ENCODE results near the gene XPOT. TPM values are rescaled to one million over a fixed set of nuclear protein-coding genes. Genes with fewer than 3 reads are reported as not detected.
A peak's percentile ranks its signal among the peaks of the same experiment; 100 is the strongest.

XPOT gene
- total RNA-seq, 1 experiment from 2014 or later, result 130 TPM

DNA sequence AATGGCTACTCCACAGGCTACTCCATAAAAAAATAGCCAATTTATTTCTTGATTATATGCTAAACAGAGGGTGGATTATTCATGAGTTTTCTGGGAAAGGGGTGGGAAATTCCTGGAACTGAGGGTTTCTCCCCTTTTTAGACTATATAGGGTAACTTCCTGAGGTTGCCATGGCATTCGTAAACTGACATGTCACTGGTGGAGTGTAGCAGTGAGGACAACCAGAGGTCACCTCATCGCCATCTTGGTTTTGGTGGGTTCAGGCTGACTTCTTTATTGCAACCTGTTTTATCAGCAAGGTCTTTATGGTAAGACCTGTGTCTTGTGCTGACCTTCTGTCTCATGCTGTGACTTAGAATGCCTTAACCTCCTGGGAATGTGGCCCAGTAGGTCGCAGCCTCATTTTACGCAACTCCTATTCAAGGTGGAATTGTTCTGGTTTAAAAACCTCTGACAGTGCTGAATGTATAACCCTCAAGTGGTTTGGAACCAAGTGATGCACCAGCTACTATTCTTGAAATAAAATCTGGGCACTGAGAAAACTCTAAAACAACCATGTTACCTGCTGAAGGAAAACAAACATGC is 41.4 kb upstream of the XPOT start:
- Histone ChIP-seq H4K8ac (replicated peaks; ENCODE audit: insufficient read length, low read depth, low read length) (no peak overlapping the region), H2BK15ac (ENCODE audit: low read depth, low read length) (no peak overlapping the region), H2BK20ac (ENCODE audit: low read depth, low read length, poor library complexity, severe bottlenecking) (no peak overlapping the region), H2BK5ac (ENCODE audit: insufficient read length, low read length) (no peak overlapping the region), H3K4me2 (ENCODE audit: insufficient read depth, insufficient read length, low read length) (no peak overlapping the region), H3K23me2 (ENCODE audit: insufficient read length, low read depth, low read length, poor library complexity, severe bottlenecking) (no peaks in the 10 kb centered on the region), H2BK12ac (ENCODE audit: insufficient read length, low read depth, low read length) (no peak overlapping the region), H3K9me3 (ENCODE audit: control insufficient read depth, low read depth, low read length) (no peaks in the 10 kb centered on the region), H4K91ac (ENCODE audit: insufficient read length, low read depth, low read length) (no peak overlapping the region), H3K27ac (ENCODE audit: insufficient read length, low read depth, low read length) (no peak overlapping the region), H3T11ph (ENCODE audit: low read length) (no peak overlapping the region), H4K5ac (ENCODE audit: insufficient read length, low read depth, low read length) (no peak overlapping the region), H3K18ac (ENCODE audit: insufficient read length, low read depth, low read length) (no peak overlapping the region), H3K9ac (ENCODE audit: extremely low read depth, insufficient read length, low read length) (no peak overlapping the region), H3K4ac (ENCODE audit: low read depth, low read length) (no peak overlapping the region), H3K79me1 (ENCODE audit: insufficient read depth, low read depth, low read length, poor library complexity, severe bottlenecking) (no peaks in the 10 kb centered on the region), H2AFZ (ENCODE audit: low read length) (no peak overlapping the region), H3K56ac (ENCODE audit: insufficient read length, low read depth, low read length) (no peak overlapping the region), H3K27me3 (ENCODE audit: insufficient read depth, low read length) (no peaks in the 10 kb centered on the region), H2AK5ac (ENCODE audit: insufficient read length, low read length) (no peak overlapping the region), H4K20me1 (ENCODE audit: control insufficient read depth, insufficient read depth, insufficient read length) (no peaks in the 10 kb centered on the region), H3K4me1 (ENCODE audit: insufficient read depth, low read length) (no peaks in the 10 kb centered on the region), H2BK120ac (ENCODE audit: low read depth, low read length, poor library complexity, severe bottlenecking) (no peak overlapping the region), H3K23ac (ENCODE audit: insufficient read length, low read depth, low read length) (no peak overlapping the region), H3K14ac (ENCODE audit: insufficient read depth, low read length) (no peak overlapping the region), H3K79me2 (ENCODE audit: insufficient read depth, low read length) (no peaks in the 10 kb centered on the region)
- H3K36me3 Mint-ChIP-seq (ENCODE audit: insufficient read depth in 1 of 3, low read depth in 3 of 3), result no peaks in the 10 kb centered on the region
- peaks cover 17 to 19% of the 10 kb centered on the region in 2 experiments for H3K4me1 Mint-ChIP-seq
- no peak overlapping the region for H3K4me3 Mint-ChIP-seq
- peak overlapping the region in 2 of 3 experiments; percentile 47 to 60; a peak in 3 of 7 replicates for H3K27ac Mint-ChIP-seq
- no peak for DNase-seq
- TF ChIP-seq CTCF (conservative IDR thresholded peaks at IDR 0.05), result no peak
- no peaks in the 10 kb centered on the region for H3K27me3 Mint-ChIP-seq (ENCODE audit: low read depth)
- no peaks in the 10 kb centered on the region for H3K9me3 Mint-ChIP-seq
- no CpG with 5 or more reads among the region's 4 CpGs for WGBS (ENCODE audit: extremely low coverage, insufficient read length, low lambda C conversion rate)
